GM18861 (cell line): ENCODE data around the gene LRRN2.
"Not testable (repeated sequence)": the region's sequence is repeated elsewhere in the genome, so short reads cannot be mapped to it uniquely, and the experiment has no call there.

Source experiments
- ATAC-seq: cut with Tn5 transposase; IDR thresholded peaks from one replicate; pipeline ENCODE4 v1.9.1; 2021; ENCODE audit not compliant: unreplicated experiment

LRRN2 gene

DNA sequence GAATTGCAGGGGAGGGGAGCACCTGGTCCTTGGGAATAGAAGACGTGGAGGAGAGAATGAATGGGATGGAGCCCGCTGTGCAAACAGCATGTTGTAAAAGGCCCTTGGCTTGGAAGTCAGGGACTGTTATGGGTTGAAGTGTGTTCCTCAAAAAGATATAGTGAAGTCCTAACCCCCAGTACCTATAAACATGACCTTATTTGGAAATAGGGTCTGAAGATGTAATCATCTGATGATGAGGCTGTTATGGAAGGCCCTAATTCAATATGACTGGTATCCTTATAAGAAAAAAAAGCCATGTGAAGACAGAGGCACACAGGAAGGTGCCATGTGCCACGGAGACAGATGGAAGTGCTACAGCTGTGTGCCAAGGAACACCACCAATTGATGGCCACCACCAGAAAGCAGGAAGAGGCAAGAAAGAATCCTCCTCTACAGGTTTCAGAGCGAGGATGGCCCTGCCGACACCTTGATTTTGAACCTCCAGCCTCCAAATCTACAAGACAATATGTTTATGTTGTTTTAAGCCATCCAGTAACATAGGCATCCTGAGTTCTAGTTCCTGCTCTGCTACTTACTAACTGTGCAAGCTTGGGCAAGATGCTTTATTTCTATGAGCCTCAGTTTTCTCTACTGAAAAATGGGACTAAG is 51.2 kb downstream of the LRRN2 start:
- ATAC-seq, result no peak

DNA sequence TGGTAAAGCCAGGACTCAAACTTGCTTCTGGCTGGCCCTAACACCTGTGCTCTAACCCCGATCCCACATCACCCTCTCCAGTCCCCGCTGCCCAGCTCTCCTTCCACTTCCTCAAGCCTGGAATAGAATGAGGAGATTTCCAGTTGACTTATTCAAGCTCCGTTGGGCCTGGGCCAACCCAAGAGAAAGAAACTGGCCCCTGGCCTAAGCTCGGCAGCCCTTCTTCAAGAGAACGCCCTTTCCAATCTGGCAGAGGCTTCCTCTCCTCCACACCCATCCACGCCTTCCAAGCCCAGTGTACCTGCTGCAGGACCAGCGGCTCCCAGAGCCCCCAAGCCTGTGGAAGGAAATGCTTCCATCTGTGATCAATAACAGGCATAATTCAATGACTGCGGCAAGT is 51.9 kb downstream of the LRRN2 start:
- ATAC-seq, result no peak

DNA sequence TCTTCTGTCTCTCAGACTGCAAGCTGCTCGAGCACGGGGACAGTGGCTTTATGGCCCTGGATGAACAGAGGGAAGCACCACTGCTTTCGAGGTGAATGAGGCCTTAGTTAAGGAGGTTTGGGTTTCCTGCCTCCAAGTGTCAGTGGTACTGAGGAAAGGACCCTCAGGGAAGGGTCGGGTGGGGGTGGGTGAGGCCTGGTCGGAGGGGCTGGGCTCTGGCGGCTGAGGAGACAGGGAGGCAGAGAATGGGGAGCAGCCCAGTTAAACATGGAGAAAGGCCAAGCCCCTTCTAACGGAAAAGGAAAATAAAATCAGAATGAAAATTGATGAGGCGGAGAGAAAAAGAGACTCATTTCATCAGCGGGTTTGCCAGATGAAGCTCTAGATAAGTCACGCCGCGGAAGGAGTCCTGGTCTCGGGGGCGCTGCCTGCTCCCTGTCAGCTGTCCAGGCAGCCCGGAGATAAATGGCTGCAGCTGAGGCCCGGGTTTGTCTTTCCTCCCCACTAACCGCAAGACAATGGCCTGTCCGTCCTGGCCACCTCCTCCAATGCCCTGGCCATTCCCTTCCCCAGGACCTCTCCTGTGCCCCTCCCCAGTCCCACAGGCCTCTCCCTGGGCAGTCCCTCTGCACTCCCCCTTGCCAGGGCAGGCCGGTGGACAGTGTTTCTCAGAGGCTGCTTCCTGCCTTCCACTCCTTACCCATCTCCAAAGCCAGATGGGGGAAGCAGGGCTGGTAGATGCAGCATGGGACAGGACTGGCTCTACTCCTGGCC is 55.2 kb downstream of the LRRN2 start:
- ATAC-seq, result no peak

DNA sequence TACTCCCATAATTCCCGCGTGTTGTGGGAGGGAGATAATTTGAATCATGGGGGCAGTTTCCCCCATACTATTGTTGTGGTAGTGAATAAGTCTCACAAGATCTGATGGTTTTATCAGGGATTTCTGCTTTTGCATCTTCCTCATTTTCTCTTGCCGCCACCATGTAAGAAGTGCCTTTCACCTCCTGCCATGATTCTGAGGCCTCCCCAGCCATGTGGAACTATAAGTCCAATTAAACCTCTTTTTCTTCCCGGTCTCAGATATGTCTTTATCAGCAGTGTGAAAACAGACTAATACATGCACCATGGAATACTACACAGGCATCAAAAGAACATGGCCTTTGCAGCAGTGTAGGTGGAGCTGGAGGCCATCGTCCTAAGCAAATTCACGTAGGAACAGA is 56.1 kb downstream of the LRRN2 start:
- ATAC-seq, result not testable (repeated sequence)

DNA sequence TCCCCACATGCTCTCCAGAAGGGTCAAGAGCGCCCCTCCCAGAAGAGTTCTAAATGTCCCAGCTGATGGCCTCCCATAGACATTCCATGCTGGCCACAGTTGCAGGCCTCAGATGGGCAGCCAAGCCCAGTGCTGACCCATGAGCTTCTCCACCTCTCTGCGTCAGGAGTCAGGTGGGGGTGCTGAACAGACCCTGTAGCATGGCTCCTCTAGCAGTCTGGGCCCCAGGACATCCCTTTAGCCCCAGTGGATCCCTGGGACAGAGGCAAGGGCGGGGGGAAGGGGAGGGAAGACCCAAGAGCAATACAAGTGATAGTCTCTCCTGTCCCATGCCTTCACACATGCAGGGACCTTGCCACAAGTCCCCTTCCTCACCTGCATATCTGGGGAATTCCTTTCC is 56.7 kb downstream of the LRRN2 start:
- ATAC-seq, result no peak

DNA sequence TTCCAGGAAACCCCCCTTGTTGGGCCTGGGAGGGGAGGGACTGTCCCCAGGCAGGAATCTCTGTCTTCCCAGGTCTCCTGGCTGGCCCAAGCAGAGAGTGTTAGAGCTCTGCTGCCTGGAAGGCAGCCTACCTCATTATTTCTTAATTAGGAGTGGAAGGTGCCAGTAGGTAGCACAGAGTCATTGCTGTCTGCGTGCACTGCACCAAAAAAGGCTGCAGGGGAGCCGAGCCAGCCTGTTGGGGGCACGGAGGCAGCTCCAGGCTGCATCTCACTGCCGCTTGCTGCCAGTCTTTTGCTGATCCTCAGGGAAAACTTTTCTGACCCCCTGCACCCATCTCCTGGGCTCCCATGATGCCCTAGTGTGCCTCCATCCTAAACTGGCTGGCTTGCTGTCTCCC is 58.1 kb downstream of the LRRN2 start:
- no peak for ATAC-seq

DNA sequence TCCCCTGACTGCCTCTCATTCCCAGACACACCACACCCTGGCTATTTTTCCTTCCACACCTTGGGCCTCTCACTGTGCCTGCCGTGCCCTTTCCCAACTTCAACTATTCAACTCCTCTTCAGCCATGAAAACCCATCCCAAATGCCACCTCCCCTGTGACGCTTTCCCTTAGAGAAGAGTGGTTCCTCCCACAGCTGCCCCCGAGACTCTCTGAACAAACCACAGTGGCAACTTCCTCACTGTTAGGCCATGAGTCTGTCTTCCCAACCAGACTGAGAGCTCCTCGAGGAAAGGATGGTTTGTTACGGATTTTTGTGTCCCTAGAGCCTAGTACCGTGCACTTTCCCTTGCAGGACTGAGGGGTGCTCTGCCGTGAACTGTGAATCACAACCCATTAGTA is 59.2 kb downstream of the LRRN2 start:
- no peak for ATAC-seq

DNA sequence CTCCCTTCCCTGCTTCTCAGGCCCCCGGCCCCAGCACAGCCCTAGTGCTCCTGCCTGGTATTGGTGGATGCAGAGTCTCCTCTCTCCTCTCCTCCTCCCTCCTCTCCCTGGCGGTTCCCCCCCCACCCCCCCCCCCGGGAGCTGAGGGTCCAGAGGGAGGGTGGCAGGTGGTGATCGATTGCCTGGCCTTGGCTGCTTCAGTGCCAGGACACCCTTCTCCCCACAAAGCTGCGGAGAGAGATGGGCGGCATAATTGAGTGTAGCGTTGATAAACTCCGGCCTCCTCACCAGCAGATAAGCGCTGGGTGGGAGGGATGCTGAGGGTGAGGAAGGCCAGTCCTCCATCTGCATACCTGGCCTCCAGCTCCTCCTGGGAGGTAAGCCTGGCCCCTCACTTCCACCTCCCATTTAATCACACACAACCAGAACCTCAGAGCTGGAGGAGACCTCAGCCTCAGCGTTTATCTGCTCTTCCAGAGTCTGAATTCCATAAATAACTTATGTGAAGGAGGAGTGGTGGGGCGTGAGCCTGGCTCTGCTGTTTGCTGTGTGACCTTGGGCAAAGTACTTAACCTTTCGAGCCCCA is 60.8 kb downstream of the LRRN2 start:
- no peak for ATAC-seq

DNA sequence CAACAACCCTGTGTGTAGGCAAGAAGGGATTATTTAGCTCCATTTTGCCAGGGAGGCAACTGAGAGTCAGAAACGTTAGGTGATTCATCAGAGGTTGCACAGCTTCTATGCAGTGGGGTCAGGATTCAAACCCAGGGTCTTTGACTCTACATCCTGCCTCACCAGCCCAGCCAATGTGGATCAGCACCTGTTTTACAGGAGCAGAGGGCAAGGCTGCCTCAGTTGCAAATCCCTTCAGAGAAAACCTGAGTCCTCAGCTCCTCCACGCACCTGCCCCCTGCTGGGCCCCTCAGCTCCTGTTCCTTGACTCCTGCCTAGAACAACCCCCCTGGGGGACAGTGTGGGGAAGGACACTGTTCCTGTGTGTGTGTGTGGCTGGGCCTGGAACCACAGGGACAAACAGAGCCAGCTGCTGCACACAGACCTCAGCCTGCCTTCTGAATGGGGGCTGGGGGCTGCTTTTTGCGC is 61.6 kb downstream of the LRRN2 start:
- no peak for ATAC-seq

DNA sequence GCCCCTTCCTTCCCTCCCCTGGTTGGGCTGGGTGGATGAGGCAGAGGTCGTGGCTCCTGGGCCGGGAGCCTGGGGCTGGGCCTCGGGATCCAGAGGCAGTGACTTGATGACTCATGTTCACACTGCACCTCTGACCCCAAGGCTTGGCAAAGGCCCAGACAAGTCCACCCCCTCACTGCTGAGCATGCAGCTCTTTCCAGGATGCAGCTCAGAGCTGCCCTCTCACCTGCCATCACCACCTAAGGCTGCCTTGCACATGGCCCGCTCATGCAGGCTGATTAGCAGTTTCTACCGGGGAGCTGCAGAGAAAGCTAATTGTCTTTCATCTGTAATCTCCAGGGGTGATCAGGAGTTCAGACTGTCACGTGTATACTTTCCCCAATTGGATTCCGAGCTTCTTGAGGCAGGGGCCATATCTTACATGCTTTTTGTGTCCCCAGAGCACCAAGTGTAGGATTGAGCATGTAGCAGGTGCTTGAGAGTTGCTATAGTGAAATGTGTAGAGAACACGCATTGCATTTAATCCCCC is 62.1 kb downstream of the LRRN2 start:
- no peak for ATAC-seq

DNA sequence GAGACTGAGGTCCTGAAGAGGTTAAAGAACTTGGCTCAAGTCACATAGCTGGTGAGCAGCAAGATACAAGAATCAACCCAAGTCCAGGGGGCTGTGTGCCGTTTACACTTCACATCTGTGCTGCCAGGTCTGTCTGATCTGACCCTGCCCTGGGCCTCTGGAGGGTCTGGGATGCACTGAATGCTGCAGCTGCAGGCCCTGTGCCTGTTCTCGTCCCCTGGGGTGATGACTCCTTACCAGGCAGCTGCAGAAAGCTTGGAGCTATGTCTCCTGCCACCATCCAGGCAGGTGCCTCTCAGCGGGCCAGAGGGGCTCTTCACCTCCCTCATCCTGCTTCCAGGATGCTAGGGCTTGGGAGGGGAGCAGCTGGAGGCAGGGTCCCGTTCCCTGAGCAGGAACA is 63.5 kb downstream of the LRRN2 start:
- no peak for ATAC-seq

DNA sequence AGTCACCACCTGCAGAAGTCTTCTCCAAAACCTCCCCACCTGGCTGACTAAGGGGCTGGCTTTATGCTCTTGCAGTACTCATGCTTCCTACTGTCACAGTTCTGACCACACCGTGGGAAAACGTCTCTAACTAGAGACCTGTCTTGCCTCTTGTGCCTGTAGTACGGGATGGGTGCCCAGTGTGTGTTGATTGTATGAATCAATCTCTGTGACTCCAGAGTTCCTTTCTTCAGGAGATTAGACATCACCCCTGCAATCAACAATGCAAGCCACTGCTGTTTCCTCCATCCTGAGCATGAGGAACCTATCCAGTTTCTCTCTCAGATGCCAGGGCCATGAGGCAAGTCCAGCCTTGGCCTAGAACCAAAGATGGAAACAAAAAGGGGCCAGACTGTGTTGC is 64.1 kb downstream of the LRRN2 start:
- ATAC-seq, result no peak

DNA sequence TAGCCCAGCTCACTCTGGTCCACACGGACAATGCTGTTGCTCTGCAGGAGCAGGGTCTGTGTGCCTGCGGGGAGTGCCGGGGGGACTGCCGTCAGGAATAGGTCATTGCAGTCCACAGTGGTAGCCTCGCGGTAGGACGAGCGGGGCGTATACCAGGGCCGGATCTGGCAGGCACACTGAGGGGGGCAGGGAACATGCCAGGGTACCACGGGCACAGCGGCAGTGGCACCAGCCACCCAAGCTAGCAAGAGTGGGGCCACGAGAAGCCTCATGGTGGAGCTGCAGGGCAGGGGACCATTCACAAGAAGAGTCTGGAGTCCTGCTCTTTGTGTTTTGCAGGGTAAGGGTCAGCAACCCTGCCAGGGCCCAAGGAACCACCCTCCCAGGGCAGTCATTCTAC is 65.8 kb downstream of the LRRN2 start:
- no peak for ATAC-seq

DNA sequence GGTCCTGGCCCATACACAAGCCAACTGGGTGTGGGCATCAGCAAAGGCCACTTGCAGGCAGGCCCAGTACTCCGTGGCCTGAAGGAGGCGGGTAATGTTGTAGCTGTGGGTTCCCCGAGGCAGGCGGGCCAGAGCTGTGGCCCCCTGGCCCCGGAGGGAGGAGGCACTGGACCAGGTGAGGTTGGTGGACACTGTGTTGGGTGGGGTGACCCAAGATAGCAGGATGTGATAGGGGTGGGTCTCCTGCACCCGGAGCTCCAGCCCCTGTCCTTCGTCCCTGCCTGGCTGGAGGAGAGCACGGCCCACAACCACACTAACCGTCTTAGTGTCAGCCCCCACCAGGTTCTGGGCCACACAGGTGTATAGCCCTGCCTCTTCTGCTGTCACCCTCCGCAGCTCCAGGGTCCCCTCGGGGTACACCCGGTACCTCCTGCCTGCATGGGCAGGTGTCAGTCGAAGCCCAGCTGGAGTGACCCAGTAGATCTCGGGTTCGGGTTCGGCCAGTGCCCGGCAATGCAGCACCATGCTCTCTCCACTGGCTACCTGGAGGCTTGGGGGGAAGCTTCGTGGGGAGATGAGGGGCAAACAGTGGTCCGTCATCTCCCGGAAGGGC is 67.3 kb downstream of the LRRN2 start:
- no peak for ATAC-seq

DNA sequence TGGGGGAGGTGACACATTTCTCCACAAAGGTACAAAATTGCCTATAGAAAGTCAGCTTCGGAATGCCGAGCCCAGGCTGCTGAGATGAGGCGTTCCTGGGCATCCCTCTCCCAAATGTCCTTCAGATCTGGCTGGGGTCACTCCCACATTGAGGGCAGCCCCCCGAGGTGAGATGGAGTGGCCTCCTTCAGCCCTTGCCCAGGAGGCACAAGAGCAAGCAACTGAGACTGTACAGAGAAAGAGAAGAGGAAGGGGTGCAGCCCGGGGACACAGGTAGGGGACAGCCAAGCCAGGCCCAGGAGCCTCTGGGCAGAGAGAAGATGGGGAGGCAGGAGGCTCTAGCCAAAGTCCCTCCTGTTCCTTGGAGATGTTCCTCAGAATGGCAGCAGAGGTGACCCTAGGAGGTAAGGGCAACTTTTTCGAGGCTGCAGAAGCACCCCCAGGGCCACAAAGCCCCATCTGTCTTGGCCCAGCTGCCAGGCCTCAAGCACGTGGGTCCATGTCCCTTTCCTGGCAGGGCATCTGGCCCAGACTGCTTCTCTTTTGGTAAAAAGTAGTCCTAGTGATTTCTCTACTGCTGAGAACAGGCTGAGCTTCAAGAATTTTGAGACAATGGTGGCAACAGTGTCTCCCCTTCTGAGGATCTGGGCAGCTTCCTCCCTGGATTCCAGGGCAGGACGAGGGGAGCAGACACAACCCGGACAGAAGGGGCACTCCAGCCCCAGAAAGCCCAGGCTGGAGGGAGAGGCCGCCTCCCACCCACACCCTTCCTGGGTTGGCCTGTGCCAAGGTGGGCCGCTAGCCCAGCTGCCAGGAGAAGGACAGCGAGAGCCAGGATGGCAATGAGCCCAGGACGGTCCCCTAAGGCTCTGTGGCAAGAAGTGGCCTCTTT is 68.0 kb downstream of the LRRN2 start:
- ATAC-seq, result no peak

DNA sequence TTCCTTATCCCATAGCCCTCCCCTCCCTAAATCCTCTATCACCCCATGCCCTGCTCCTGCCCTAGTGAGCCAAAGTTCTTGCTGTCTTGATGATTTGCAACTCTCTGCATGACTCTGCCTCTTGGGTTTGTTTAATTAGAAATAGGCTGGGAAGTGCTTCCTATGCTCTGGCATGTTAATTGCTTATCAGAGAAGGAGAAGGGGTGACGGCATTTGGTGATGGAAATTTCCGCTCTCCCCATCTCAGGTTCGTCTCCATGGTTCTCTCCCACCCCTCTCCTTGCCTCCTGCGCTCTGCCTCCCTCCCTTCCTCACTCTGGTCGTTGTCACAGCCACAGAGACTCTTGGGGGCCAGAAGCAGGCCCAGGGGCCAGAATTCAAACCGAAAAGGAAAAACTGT is 68.9 kb downstream of the LRRN2 start:
- ATAC-seq, result no peak

DNA sequence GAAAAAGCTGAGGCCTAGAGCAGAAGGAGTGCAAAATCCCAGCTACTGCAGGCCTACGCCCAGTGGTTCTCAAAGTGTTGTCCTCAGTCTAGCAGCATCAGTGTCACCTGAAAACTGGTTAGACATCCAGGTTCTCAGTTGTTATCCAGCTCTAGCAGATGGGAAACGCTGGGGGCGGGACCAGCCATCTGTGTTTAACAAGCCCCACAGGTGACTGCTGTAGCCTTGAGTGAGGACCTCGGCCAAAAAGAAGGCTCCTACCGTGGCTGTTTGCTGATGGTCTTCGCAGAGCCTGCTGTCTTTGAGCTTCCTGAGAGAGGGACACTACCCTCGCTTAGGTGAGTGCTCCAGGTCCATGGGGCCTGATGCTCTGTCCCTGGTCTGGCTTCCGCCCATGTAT is 69.7 kb downstream of the LRRN2 start:
- ATAC-seq, result no peak

DNA sequence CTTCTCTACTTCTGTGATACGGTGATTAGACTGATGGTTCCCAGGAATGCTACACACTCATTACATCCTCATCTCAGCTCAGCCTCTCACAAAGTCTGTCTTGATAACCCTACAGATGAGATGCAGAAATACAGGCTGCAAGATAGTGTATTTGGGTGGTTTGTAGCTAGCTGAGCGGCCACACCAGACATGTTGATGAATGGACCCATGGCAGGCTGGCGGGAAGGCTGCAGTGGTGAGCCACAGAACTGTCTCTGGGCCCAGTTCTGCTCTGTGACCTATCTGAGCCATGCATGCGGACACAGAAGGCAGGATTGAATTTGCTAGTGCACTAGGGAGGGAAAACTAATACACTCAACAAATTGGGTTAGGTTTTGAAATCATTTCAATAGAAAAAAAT is 71.9 kb downstream of the LRRN2 start:
- ATAC-seq, result no peak

DNA sequence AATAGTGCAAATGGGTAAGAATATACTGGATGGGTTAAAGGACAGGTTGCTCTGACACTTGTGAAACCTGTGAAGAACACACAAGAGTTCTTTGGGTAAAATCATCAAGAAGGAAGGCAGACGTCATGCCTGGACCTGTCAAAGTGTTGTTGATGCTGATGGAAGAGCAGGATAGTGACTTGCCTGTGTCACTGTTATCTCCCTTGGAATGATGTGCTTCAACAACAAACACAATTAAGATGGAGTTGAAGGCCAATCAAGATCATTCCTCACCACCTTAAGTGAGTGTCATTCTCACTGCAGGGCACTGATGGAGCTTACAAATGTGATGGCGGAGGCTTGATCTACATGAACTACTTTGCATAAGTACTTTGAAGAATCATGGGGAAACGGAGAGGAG is 73.2 kb downstream of the LRRN2 start:
- no peak for ATAC-seq

DNA sequence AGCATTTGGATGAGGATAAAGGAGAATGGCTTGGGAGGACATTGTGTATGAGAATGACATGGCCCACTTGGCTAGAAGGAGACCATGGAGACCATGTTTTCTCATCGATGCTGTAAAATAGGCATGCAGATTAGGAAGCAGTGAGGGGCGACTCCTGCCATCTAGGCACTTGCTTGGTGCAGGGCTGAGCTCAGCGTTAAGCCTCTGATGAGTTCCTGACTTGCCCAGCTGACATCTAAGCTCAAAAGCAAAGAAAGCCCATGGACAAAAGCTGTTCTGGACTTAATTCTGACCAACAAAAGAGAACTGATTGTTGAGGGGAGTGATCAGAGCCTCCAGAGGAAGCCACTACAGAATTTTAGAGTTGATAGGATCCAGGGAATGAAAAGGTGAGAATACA is 74.5 kb downstream of the LRRN2 start:
- no peak for ATAC-seq

DNA sequence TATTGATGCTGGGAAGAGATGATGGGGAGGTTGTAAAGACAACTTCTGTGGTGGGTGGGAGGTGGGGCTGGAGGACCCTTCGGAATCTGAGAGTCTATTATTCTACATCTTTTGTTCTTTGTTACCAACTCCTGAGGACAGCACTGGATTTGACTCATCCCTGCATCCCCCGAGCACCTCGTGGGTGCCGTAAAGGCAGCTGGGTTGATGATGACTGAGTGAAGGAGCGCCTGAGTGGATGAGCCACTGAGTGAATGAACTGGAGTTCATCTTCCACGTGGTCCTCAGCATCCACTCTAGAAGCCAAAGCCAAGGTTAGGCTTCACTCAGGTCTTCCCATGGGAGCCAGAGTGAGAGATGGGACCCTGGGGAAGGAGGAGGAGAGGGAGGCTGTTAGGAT is 77.6 kb downstream of the LRRN2 start:
- ATAC-seq, result no peak
